Measurements from ENCODE around the gene PHF21A. TPM values are rescaled to one million over a fixed set of nuclear protein-coding genes. Genes with fewer than 3 reads are reported as not detected.

PHF21A gene
- total and polyA plus RNA-seq, 4 donors, result 32.1 to 52.2 (median 41.5) TPM

GRCh38 chr11:46143049-46143806 is 22.0 kb upstream of the PHF21A start:
- no peak overlapping the region for H3K27ac ChIP-seq (ENCODE audit: low read depth, low read length)
- H3K9me3 ChIP-seq (ENCODE audit: control insufficient read depth, insufficient read depth, low read length), result no peaks in the 10 kb centered on the region
- no peak overlapping the region for H3K4me3 ChIP-seq (ENCODE audit: low read depth, low read length)
- no peaks in the 10 kb centered on the region for H3K27me3 ChIP-seq (ENCODE audit: control insufficient read depth, insufficient read depth, low read length)
- no peak for DNase-seq (ENCODE audit: low read depth in 4 of 6, low spot score in 6 of 6)
- H3K4me1 ChIP-seq (ENCODE audit: control insufficient read depth, insufficient read depth, low read length), result no peaks in the 10 kb centered on the region
- no peaks in the 10 kb centered on the region for H3K36me3 ChIP-seq (ENCODE audit: control insufficient read depth, insufficient read depth, low read length)
- 88% methylated on average over 31 of the region's 31 CpGs for WGBS (ENCODE audit: insufficient coverage)

- WGBS (ENCODE audit: insufficient coverage), result 73% methylated on average over 12 of the region's 17 CpGs
- no peak overlapping the region for H3K4me3 ChIP-seq (ENCODE audit: low read depth, low read length)
- no peaks in the 10 kb centered on the region for H3K9me3 ChIP-seq (ENCODE audit: control insufficient read depth, insufficient read depth, low read length)
- no peak for DNase-seq (ENCODE audit: low read depth in 4 of 6, low spot score in 6 of 6)
- no peaks in the 10 kb centered on the region for H3K4me1 ChIP-seq (ENCODE audit: control insufficient read depth, insufficient read depth, low read length)
- no peak overlapping the region for H3K27ac ChIP-seq (ENCODE audit: low read depth, low read length)
- H3K36me3 ChIP-seq (ENCODE audit: control insufficient read depth, insufficient read depth, low read length), result no peaks in the 10 kb centered on the region
- H3K27me3 ChIP-seq (ENCODE audit: control insufficient read depth, insufficient read depth, low read length), result no peaks in the 10 kb centered on the region
Measured at GRCh38 chr11:46142561-46142960, 21.3 kb upstream of the PHF21A start.

GRCh38 chr11:46141597-46141996 is 20.3 kb upstream of the PHF21A start:
- Histone ChIP-seq H3K9me3 (ENCODE audit: control insufficient read depth, insufficient read depth, low read length) (no peaks in the 10 kb centered on the region), H3K4me3 (ENCODE audit: low read depth, low read length) (no peak overlapping the region), H3K27me3 (ENCODE audit: control insufficient read depth, insufficient read depth, low read length) (no peaks in the 10 kb centered on the region), H3K4me1 (ENCODE audit: control insufficient read depth, insufficient read depth, low read length) (no peaks in the 10 kb centered on the region), H3K27ac (ENCODE audit: low read depth, low read length) (no peak overlapping the region), H3K36me3 (ENCODE audit: control insufficient read depth, insufficient read depth, low read length) (no peaks in the 10 kb centered on the region)
- DNase-seq (ENCODE audit: low read depth in 4 of 6, low spot score in 6 of 6), result no peak
- 94% methylated on average over 3 of the region's 3 CpGs for WGBS (ENCODE audit: insufficient coverage)

GRCh38 chr11:46134540-46134939 is 13.3 kb upstream of the PHF21A start:
- DNase-seq (ENCODE audit: low read depth in 4 of 6, low spot score in 6 of 6), result no peak
- no peak overlapping the region for H3K4me3 ChIP-seq (ENCODE audit: low read depth, low read length)
- H3K4me1 ChIP-seq (ENCODE audit: control insufficient read depth, insufficient read depth, low read length), result no peaks in the 10 kb centered on the region
- WGBS (ENCODE audit: insufficient coverage), result 76% methylated on average over 3 of the region's 3 CpGs
- no peaks in the 10 kb centered on the region for H3K9me3 ChIP-seq (ENCODE audit: control insufficient read depth, insufficient read depth, low read length)
- no peaks in the 10 kb centered on the region for H3K27me3 ChIP-seq (ENCODE audit: control insufficient read depth, insufficient read depth, low read length)
- no peaks in the 10 kb centered on the region for H3K36me3 ChIP-seq (ENCODE audit: control insufficient read depth, insufficient read depth, low read length)
- H3K27ac ChIP-seq (ENCODE audit: low read depth, low read length), result no peak overlapping the region

GRCh38 chr11:46134061-46134460 is 12.8 kb upstream of the PHF21A start:
- no peak overlapping the region for H3K4me3 ChIP-seq (ENCODE audit: low read depth, low read length)
- H3K4me1 ChIP-seq (ENCODE audit: control insufficient read depth, insufficient read depth, low read length), result no peaks in the 10 kb centered on the region
- 58% methylated on average over 2 of the region's 4 CpGs for WGBS (ENCODE audit: insufficient coverage)
- no peaks in the 10 kb centered on the region for H3K27me3 ChIP-seq (ENCODE audit: control insufficient read depth, insufficient read depth, low read length)
- no peaks in the 10 kb centered on the region for H3K36me3 ChIP-seq (ENCODE audit: control insufficient read depth, insufficient read depth, low read length)
- H3K27ac ChIP-seq (ENCODE audit: low read depth, low read length), result no peak overlapping the region
- DNase-seq (ENCODE audit: low read depth in 4 of 6, low spot score in 6 of 6), result no peak
- no peaks in the 10 kb centered on the region for H3K9me3 ChIP-seq (ENCODE audit: control insufficient read depth, insufficient read depth, low read length)

GRCh38 chr11:46133119-46133518 is 11.9 kb upstream of the PHF21A start:
- no peak overlapping the region for H3K4me3 ChIP-seq (ENCODE audit: low read depth, low read length)
- no peak for DNase-seq (ENCODE audit: low read depth in 4 of 6, low spot score in 6 of 6)
- 20% methylated on average over 1 of the region's 3 CpGs for whole genome bisulfite sequencing (ENCODE audit: insufficient coverage)
- H3K27ac ChIP-seq (ENCODE audit: low read depth, low read length), result no peak overlapping the region
- no peaks in the 10 kb centered on the region for H3K4me1 ChIP-seq (ENCODE audit: control insufficient read depth, insufficient read depth, low read length)
- no peaks in the 10 kb centered on the region for H3K27me3 ChIP-seq (ENCODE audit: control insufficient read depth, insufficient read depth, low read length)
- H3K36me3 ChIP-seq (ENCODE audit: control insufficient read depth, insufficient read depth, low read length), result no peaks in the 10 kb centered on the region
- H3K9me3 ChIP-seq (ENCODE audit: control insufficient read depth, insufficient read depth, low read length), result no peaks in the 10 kb centered on the region

- no peak for DNase-seq (ENCODE audit: low read depth in 4 of 6, low spot score in 6 of 6)
- H3K4me1 ChIP-seq (ENCODE audit: control insufficient read depth, insufficient read depth, low read length), result no peaks in the 10 kb centered on the region
- WGBS (ENCODE audit: insufficient coverage), result no CpG with 5 or more reads among the region's 3 CpGs
- H3K27ac ChIP-seq (ENCODE audit: low read depth, low read length), result no peak overlapping the region
- H3K9me3 ChIP-seq (ENCODE audit: control insufficient read depth, insufficient read depth, low read length), result no peaks in the 10 kb centered on the region
- no peaks in the 10 kb centered on the region for H3K36me3 ChIP-seq (ENCODE audit: control insufficient read depth, insufficient read depth, low read length)
- H3K27me3 ChIP-seq (ENCODE audit: control insufficient read depth, insufficient read depth, low read length), result no peaks in the 10 kb centered on the region
- no peak overlapping the region for H3K4me3 ChIP-seq (ENCODE audit: low read depth, low read length)
Measured at GRCh38 chr11:46130286-46130940, 9.2 kb upstream of the PHF21A start.

GRCh38 chr11:46129133-46129532 is 7.9 kb upstream of the PHF21A start:
- DNase-seq (ENCODE audit: low read depth in 4 of 6, low spot score in 6 of 6), result no peak
- no peaks in the 10 kb centered on the region for H3K4me1 ChIP-seq (ENCODE audit: control insufficient read depth, insufficient read depth, low read length)
- 83% methylated on average over 1 of the region's 2 CpGs for WGBS (ENCODE audit: insufficient coverage)

GRCh38 chr11:46127150-46127638 is 5.9 kb upstream of the PHF21A start:
- WGBS (ENCODE audit: insufficient coverage), result 54% methylated on average over 2 of the region's 5 CpGs
- Histone ChIP-seq H3K9me3 (ENCODE audit: control insufficient read depth, insufficient read depth, low read length) (no peaks in the 10 kb centered on the region), H3K27ac (ENCODE audit: low read depth, low read length) (no peak overlapping the region), H3K4me1 (ENCODE audit: control insufficient read depth, insufficient read depth, low read length) (no peaks in the 10 kb centered on the region), H3K36me3 (ENCODE audit: control insufficient read depth, insufficient read depth, low read length) (no peaks in the 10 kb centered on the region), H3K27me3 (ENCODE audit: control insufficient read depth, insufficient read depth, low read length) (no peaks in the 10 kb centered on the region), H3K4me3 (ENCODE audit: low read depth, low read length) (no peak overlapping the region)
- no peak for DNase-seq (ENCODE audit: low read depth in 4 of 6, low spot score in 6 of 6)

More at GRCh38 chr11:46129133-46129532, 7.9 kb upstream of the PHF21A start:
- Histone ChIP-seq H3K27ac (ENCODE audit: low read depth, low read length) (no peak overlapping the region), H3K4me3 (ENCODE audit: low read depth, low read length) (no peak overlapping the region), H3K27me3 (ENCODE audit: control insufficient read depth, insufficient read depth, low read length) (no peaks in the 10 kb centered on the region), H3K36me3 (ENCODE audit: control insufficient read depth, insufficient read depth, low read length) (no peaks in the 10 kb centered on the region), H3K9me3 (ENCODE audit: control insufficient read depth, insufficient read depth, low read length) (no peaks in the 10 kb centered on the region)

- Histone ChIP-seq H3K27ac (ENCODE audit: low read depth, low read length) (no peak overlapping the region), H3K36me3 (ENCODE audit: control insufficient read depth, insufficient read depth, low read length) (no peaks in the 10 kb centered on the region), H3K4me3 (ENCODE audit: low read depth, low read length) (no peak overlapping the region), H3K27me3 (ENCODE audit: control insufficient read depth, insufficient read depth, low read length) (no peaks in the 10 kb centered on the region), H3K4me1 (ENCODE audit: control insufficient read depth, insufficient read depth, low read length) (no peaks in the 10 kb centered on the region), H3K9me3 (ENCODE audit: control insufficient read depth, insufficient read depth, low read length) (no peaks in the 10 kb centered on the region)
- no CpG with 5 or more reads among the region's 3 CpGs for WGBS (ENCODE audit: insufficient coverage)
- no peak for DNase-seq (ENCODE audit: low read depth in 4 of 6, low spot score in 6 of 6)
Measured at GRCh38 chr11:46125284-46125683, 4.0 kb upstream of the PHF21A start.
